Transverse colon (tissue), 4 donors: ENCODE measurements around the gene LRRC17.

Experiments used
- EP300 ChIP-seq: sonication (generic); formaldehyde crosslinking; IDR thresholded peaks from one replicate; pipeline ENCODE4 v1.6.1; 2017; ENCODE audit warnings: antibody characterized with exemption, low read depth
- POLR2A ChIP-seq: fragments of 450-650 bp; IDR thresholded peaks from one replicate; pipeline ENCODE4 v1.6.1; 2016; ENCODE audit warnings: antibody characterized with exemption, mild to moderate bottlenecking, moderate library complexity
- POLR2AphosphoS5 ChIP-seq, 3 donors: sonication (generic); formaldehyde crosslinking; IDR thresholded peaks; one replicate each; pipeline ENCODE4 v1.6.1; 2016; ENCODE audit warnings: antibody characterized with exemption in 3 of 3
- TF ChIP-seq, protein P1 (sequence below), 5 experiments: fragments of 200-600 bp in 3 of 5; fragments of 450-650 bp in 2 of 5; sonication (generic) in 3 of 5; IDR thresholded peaks; 1 replicate in 2 of 5; 2 replicates in 3 of 5; pipeline ENCODE4 v1.5.1; 2016 to 2017; ENCODE audit warnings: antibody characterized with exemption in 5 of 5, inconsistent platforms in 3 of 5, mild to moderate bottlenecking in 2 of 5, moderate library complexity in 1 of 5

DNA sequence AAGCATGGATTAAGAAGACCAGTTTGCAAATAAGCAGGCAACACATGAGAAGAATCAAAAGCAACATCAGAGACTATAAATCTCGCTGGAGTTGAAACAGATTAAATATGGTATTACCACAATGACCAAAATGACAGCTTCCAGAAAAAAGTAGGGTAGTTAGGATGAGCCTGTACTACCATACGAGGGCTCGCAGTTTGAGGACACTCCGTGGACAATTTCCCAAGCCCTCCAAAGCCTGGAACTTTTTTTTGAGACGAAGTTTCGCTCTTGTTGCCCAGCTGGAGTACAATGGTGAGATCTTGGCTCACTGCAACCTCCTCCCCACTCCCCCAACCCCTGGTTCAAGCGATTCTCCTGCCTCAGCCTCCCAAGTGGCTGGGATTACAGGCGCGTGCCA lies 1.0 kb downstream of the LRRC17 start:
- TF ChIP-seq POLR2AphosphoS5 (IDR thresholded peaks at IDR 0.05) (no peak), POLR2A (no peak), EP300 (no peak)
- TF ChIP-seq, protein P1, sequence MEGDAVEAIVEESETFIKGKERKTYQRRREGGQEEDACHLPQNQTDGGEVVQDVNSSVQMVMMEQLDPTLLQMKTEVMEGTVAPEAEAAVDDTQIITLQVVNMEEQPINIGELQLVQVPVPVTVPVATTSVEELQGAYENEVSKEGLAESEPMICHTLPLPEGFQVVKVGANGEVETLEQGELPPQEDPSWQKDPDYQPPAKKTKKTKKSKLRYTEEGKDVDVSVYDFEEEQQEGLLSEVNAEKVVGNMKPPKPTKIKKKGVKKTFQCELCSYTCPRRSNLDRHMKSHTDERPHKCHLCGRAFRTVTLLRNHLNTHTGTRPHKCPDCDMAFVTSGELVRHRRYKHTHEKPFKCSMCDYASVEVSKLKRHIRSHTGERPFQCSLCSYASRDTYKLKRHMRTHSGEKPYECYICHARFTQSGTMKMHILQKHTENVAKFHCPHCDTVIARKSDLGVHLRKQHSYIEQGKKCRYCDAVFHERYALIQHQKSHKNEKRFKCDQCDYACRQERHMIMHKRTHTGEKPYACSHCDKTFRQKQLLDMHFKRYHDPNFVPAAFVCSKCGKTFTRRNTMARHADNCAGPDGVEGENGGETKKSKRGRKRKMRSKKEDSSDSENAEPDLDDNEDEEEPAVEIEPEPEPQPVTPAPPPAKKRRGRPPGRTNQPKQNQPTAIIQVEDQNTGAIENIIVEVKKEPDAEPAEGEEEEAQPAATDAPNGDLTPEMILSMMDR (IDR thresholded peaks at IDR 0.05): no peak
